ENCODE results near the gene LAGE3. TPM values are rescaled to one million over a fixed set of nuclear protein-coding genes. Genes with fewer than 3 reads are reported as not detected.

Gene LAGE3
- total and polyA plus RNA-seq, 10 of the 15 experiments (the other 5 are each of a cell fraction or from before 2014, with no cell fraction given): 5.3 to 63.7 (median 19.7) TPM

DNA sequence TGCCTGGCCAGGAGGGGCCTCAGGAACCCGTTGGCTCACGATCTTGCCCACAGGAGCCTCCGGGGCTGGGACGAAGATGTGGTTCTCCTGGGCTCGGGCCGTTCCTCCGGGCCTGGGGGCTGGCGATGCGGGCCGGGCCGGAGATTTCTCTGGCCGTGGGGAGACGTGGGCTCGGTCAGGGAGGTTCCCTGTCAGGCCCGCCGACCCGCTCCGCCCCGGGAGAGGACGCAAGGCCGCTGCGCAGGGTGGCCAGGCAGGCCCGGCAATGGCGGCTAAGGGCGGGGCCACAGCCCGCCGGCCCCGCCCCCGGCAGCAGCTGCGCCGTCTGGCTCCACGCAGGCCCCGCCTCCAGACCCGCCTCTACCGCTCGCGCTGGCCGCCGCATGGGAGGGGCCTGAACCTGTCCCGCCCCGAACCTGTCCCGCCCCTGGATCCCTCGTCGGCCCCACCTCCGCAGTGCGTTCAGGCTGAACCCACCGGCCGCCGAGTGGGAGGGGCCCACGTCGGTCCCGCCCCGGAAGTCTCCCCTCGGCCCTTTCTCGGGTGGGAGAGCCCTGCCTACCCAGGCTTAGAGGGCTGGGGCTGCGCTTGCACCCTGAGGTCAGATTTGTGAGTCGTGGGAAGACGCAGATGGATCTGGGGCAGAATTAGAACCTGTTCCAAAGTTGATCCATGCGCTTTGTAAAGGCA is 37.0 kb upstream of the LAGE3 start, which contains the start of gene FAM3A (continued):
- TF ChIP-seq, protein P1, sequence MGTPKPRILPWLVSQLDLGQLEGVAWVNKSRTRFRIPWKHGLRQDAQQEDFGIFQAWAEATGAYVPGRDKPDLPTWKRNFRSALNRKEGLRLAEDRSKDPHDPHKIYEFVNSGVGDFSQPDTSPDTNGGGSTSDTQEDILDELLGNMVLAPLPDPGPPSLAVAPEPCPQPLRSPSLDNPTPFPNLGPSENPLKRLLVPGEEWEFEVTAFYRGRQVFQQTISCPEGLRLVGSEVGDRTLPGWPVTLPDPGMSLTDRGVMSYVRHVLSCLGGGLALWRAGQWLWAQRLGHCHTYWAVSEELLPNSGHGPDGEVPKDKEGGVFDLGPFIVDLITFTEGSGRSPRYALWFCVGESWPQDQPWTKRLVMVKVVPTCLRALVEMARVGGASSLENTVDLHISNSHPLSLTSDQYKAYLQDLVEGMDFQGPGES (IDR thresholded peaks at IDR 0.05): no peak
- TF ChIP-seq BACH1 (IDR thresholded peaks at IDR 0.05; ENCODE audit: borderline replicate concordance): peak; percentile 44
- TF ChIP-seq, protein P2, sequence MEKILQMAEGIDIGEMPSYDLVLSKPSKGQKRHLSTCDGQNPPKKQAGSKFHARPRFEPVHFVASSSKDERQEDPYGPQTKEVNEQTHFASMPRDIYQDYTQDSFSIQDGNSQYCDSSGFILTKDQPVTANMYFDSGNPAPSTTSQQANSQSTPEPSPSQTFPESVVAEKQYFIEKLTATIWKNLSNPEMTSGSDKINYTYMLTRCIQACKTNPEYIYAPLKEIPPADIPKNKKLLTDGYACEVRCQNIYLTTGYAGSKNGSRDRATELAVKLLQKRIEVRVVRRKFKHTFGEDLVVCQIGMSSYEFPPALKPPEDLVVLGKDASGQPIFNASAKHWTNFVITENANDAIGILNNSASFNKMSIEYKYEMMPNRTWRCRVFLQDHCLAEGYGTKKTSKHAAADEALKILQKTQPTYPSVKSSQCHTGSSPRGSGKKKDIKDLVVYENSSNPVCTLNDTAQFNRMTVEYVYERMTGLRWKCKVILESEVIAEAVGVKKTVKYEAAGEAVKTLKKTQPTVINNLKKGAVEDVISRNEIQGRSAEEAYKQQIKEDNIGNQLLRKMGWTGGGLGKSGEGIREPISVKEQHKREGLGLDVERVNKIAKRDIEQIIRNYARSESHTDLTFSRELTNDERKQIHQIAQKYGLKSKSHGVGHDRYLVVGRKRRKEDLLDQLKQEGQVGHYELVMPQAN (conservative IDR thresholded peaks at IDR 0.05): peak; percentile 50; the same call in 1 of the 2 replicates
- 0 out of 2 replicates have a peak, but pooled peaks have one; percentile 11 for TF ChIP-seq TCF12 (IDR thresholded peaks at IDR 0.05; ENCODE audit: low read depth, low read length)
- no peak for TF ChIP-seq HDAC6 (IDR thresholded peaks at IDR 0.05; ENCODE audit: unreplicated experiment)
- TF ChIP-seq TARDBP (IDR thresholded peaks at IDR 0.05; ENCODE audit: borderline replicate concordance): no peak
- peak in 1 of 2 experiments; percentile 29; a peak in 1 of 3 replicates for TF ChIP-seq EGR1 (IDR thresholded peaks at IDR 0.05; ENCODE audit: borderline replicate concordance in 1 of 2, low read depth in 2 of 2, low read length in 2 of 2)
- TF ChIP-seq NFYB (IDR thresholded peaks at IDR 0.05; ENCODE audit: insufficient read depth, low read depth, low read length): no peak
- TF ChIP-seq JUND (IDR thresholded peaks at IDR 0.05; ENCODE audit: low read depth, low read length): no peak
- peak; percentile 94 for TF ChIP-seq YY1 (IDR thresholded peaks at IDR 0.05; ENCODE audit: low read depth, low read length)
- no peak for TF ChIP-seq ZZZ3 (IDR thresholded peaks at IDR 0.05; ENCODE audit: control insufficient read depth, insufficient read length, low read depth)
- TF ChIP-seq SRF (IDR thresholded peaks at IDR 0.05; ENCODE audit: low read depth in 2 of 2, low read length in 2 of 2): peak; percentile 85 to 91
- TF ChIP-seq, protein P3, sequence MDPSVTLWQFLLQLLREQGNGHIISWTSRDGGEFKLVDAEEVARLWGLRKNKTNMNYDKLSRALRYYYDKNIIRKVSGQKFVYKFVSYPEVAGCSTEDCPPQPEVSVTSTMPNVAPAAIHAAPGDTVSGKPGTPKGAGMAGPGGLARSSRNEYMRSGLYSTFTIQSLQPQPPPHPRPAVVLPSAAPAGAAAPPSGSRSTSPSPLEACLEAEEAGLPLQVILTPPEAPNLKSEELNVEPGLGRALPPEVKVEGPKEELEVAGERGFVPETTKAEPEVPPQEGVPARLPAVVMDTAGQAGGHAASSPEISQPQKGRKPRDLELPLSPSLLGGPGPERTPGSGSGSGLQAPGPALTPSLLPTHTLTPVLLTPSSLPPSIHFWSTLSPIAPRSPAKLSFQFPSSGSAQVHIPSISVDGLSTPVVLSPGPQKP (IDR thresholded peaks at IDR 0.05; ENCODE audit: low read depth, low read length): peak; percentile 81
- 0 out of 2 replicates have a peak, but pooled peaks have one; percentile 12 for TF ChIP-seq ZNF24 (IDR thresholded peaks at IDR 0.05)
- TF ChIP-seq, protein P4, sequence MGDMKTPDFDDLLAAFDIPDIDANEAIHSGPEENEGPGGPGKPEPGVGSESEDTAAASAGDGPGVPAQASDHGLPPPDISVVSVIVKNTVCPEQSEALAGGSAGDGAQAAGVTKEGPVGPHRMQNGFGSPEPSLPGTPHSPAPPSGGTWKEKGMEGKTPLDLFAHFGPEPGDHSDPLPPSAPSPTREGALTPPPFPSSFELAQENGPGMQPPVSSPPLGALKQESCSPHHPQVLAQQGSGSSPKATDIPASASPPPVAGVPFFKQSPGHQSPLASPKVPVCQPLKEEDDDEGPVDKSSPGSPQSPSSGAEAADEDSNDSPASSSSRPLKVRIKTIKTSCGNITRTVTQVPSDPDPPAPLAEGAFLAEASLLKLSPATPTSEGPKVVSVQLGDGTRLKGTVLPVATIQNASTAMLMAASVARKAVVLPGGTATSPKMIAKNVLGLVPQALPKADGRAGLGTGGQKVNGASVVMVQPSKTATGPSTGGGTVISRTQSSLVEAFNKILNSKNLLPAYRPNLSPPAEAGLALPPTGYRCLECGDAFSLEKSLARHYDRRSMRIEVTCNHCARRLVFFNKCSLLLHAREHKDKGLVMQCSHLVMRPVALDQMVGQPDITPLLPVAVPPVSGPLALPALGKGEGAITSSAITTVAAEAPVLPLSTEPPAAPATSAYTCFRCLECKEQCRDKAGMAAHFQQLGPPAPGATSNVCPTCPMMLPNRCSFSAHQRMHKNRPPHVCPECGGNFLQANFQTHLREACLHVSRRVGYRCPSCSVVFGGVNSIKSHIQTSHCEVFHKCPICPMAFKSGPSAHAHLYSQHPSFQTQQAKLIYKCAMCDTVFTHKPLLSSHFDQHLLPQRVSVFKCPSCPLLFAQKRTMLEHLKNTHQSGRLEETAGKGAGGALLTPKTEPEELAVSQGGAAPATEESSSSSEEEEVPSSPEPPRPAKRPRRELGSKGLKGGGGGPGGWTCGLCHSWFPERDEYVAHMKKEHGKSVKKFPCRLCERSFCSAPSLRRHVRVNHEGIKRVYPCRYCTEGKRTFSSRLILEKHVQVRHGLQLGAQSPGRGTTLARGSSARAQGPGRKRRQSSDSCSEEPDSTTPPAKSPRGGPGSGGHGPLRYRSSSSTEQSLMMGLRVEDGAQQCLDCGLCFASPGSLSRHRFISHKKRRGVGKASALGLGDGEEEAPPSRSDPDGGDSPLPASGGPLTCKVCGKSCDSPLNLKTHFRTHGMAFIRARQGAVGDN (IDR thresholded peaks at IDR 0.05): peak; percentile 35

Measured in GM12878 (cell line).